GM23338 (cell line): ENCODE data around the gene OGFRL1.

Experiments used
- CREB1 ChIP-seq: fragments of 250-450 bp; sonication (Bioruptor Pico); IDR thresholded peaks from 2 replicates; pipeline ENCODE4 v1.5.0; 2020; ENCODE audit warnings: low read depth, mild to moderate bottlenecking, moderate library complexity
- ETS1 ChIP-seq: IDR thresholded peaks from 2 replicates; pipeline ENCODE4 v1.6.1; 2016; ENCODE audit warnings: antibody characterized with exemption
- EZH2 ChIP-seq: fragments of 200-600 bp; sonication (generic); IDR thresholded peaks from one replicate; pipeline ENCODE4 v1.8.0; 2017; ENCODE audit warnings: antibody characterized with exemption, mild to moderate bottlenecking, low read depth; ENCODE audit not compliant: unreplicated experiment
- EZH2phosphoT487 ChIP-seq: fragments of 200-600 bp; sonication (generic); IDR thresholded peaks from one replicate; pipeline ENCODE4 v1.8.1; 2018; ENCODE audit warnings: antibody characterized with exemption; ENCODE audit not compliant: unreplicated experiment
- POLR2AphosphoS5 ChIP-seq: IDR thresholded peaks from 2 replicates; pipeline ENCODE4 v1.6.1; 2016; ENCODE audit warnings: antibody characterized with exemption, low read depth
- TF ChIP-seq, protein P1 (sequence below), 2 experiments: fragments of 200-600 bp in 1 of 2; sonication (generic) in 1 of 2; conservative IDR thresholded peaks; 2 replicates each; pipeline versions ENCODE4 v1.5.1 to v1.6.1; 2016 to 2017; ENCODE audit warnings: antibody characterized with exemption in 2 of 2, low read depth in 2 of 2, mild to moderate bottlenecking in 2 of 2, moderate library complexity in 1 of 2

GRCh38 chr6:71268735-71269437 lies 19.7 kb upstream of the OGFRL1 start:
- no peak for TF ChIP-seq EZH2
- TF ChIP-seq, protein P1, sequence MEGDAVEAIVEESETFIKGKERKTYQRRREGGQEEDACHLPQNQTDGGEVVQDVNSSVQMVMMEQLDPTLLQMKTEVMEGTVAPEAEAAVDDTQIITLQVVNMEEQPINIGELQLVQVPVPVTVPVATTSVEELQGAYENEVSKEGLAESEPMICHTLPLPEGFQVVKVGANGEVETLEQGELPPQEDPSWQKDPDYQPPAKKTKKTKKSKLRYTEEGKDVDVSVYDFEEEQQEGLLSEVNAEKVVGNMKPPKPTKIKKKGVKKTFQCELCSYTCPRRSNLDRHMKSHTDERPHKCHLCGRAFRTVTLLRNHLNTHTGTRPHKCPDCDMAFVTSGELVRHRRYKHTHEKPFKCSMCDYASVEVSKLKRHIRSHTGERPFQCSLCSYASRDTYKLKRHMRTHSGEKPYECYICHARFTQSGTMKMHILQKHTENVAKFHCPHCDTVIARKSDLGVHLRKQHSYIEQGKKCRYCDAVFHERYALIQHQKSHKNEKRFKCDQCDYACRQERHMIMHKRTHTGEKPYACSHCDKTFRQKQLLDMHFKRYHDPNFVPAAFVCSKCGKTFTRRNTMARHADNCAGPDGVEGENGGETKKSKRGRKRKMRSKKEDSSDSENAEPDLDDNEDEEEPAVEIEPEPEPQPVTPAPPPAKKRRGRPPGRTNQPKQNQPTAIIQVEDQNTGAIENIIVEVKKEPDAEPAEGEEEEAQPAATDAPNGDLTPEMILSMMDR (conservative IDR thresholded peaks at IDR 0.05; ENCODE audit: low read depth in 2 of 2) = no peak
- TF ChIP-seq POLR2AphosphoS5 = no peak
- TF ChIP-seq EZH2phosphoT487 = no peak
- no peak for TF ChIP-seq ETS1
- TF ChIP-seq CREB1 (CRISPR knock-in tag) = no peak
